Gastrocnemius medialis (tissue), 4 donors: ENCODE results near the gene TBX1. TPM values are rescaled to one million over a fixed set of nuclear protein-coding genes. Genes with fewer than 3 reads are reported as not detected.

Experiments
- ATAC-seq, 2 donors: fragments of 150-250 bp; one replicate each; pipeline ENCODE4 v1.9.1; 2016
- DNase-seq, 2 donors: peaks; one replicate each; pipeline ENCODE4 v3.0.0-alpha.2; 2019
- H3K27ac ChIP-seq, 4 donors: fragments of 200-600 bp; sonication (generic); 1 replicate in 1 of 4; 2 replicates in 3 of 4; pipeline ENCODE4 v1.5.1; 2016 to 2018; ENCODE audit warnings: mild to moderate bottlenecking in 2 of 4, moderate library complexity in 1 of 4
- H3K27me3 ChIP-seq, 3 donors: fragments of 200-600 bp; sonication (generic) in 2 of 3; 1 replicate in 1 of 3; 2 replicates in 2 of 3; pipeline versions ENCODE4 v1.5.1 to v1.6.0; 2016 to 2019; ENCODE audit warnings: mild to moderate bottlenecking in 1 of 3, moderate library complexity in 1 of 3
- H3K36me3 ChIP-seq, 2 donors: fragments of 200-600 bp; sonication (generic) in 1 of 2; one replicate each; pipeline ENCODE4 v1.5.1; 2017 to 2018
- H3K4me1 ChIP-seq, 2 donors: fragments of 200-600 bp; sonication (generic) in 1 of 2; one replicate each; pipeline ENCODE4 v1.5.1; 2016 to 2017; ENCODE audit warnings: mild to moderate bottlenecking in 2 of 2
- H3K4me3 ChIP-seq, 4 donors: fragments of 200-600 bp; sonication (generic) in 3 of 4; 1 replicate in 1 of 4; 2 replicates in 3 of 4; pipeline ENCODE4 v1.5.1; 2016 to 2019; ENCODE audit warnings: mild to moderate bottlenecking in 2 of 4
- H3K9me3 ChIP-seq, 3 donors: fragments of 200-600 bp; sonication (generic) in 2 of 3; 1 replicate in 1 of 3; 2 replicates in 2 of 3; pipeline ENCODE4 v1.5.1; 2016 to 2019
- POLR2A ChIP-seq, 2 donors: fragments of 450-650 bp; IDR thresholded peaks; one replicate each; pipeline ENCODE4 v1.6.1; 2017; ENCODE audit warnings: antibody characterized with exemption in 2 of 2, mild to moderate bottlenecking in 2 of 2, moderate library complexity in 2 of 2
- in situ Hi-C, 4 donors: fragments of 200-750 bp; cut with MboI; loops; one replicate each; pipeline versions ENCODE4 v1.15.0 to v1.8.0; 2017; ENCODE audit warnings: low sequenced_read_pairs in 4 of 4
- intact Hi-C: fragments of 100-400 bp; cut with DNase I; formaldehyde crosslinking; loops from one replicate; pipeline ENCODE4 v1.15.1; 2023; ENCODE audit warnings: low total_unique reads
- total RNA-seq, 4 donors: library from RNA; depleted of rRNA; stranded (reverse); fragments of >200 nt; gene quantifications; one replicate each; pipeline versions ENCODE4 v1.1.0 to v1.2.3, GENCODE V29; 2016
- TF ChIP-seq, protein P1 (sequence below), 5 experiments: fragments of 450-650 bp in 3 of 5; fragments of 200-600 bp in 2 of 5; sonication (generic) in 2 of 5; IDR thresholded peaks in 4 of 5; conservative IDR thresholded peaks in 1 of 5; 1 replicate in 4 of 5; 2 replicates in 1 of 5; pipeline ENCODE4 v1.5.1; 2016 to 2019; ENCODE audit warnings: antibody characterized with exemption in 5 of 5, mild to moderate bottlenecking in 3 of 5, moderate library complexity in 3 of 5

Gene TBX1
- total RNA-seq, 4 donors from 2014 or later: 27.9 to 38.9 (median 36.3) TPM

DNA sequence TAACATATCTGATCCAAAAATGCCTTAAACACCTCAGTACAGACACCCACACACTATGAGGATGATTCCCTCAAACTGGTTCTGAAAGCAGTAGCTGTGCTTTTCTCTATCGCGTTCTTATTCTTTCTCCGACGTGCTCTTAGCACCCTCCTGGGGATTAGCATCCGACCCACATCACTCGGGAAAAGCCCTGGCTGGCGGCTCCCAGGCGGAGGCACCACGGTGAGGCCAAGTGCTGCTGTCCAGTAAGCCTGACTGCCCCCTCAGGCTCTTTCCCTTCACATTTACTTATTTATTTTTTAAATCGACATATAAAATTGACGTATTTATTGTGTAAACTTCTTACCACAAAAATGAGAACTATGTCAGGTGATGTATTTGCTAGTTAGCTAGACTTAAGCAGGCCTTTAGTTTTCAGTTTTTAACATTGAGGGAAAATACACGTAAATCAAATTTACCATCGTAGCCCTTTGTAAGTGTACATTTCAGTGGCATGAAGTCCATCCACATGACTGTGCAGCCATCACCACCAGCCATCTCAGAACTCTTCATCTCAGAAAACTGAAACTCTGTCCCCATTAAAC lies 19.2 kb downstream of the TBX1 start:
- Histone ChIP-seq H3K36me3 (no peaks in the 10 kb centered on the region), H3K27ac (peak overlapping the region in 3 of 4 donors; percentile 50 to 76 (median 53)), H3K4me3 (no peak overlapping the region), H3K9me3 (peaks cover 0 to 3% (median 0%) of the 10 kb centered on the region in 3 donors), H3K27me3 (peaks cover 0 to 7% (median 0%) of the 10 kb centered on the region in 3 donors), H3K4me1 (no peaks in the 10 kb centered on the region)
- TF ChIP-seq, protein P1, sequence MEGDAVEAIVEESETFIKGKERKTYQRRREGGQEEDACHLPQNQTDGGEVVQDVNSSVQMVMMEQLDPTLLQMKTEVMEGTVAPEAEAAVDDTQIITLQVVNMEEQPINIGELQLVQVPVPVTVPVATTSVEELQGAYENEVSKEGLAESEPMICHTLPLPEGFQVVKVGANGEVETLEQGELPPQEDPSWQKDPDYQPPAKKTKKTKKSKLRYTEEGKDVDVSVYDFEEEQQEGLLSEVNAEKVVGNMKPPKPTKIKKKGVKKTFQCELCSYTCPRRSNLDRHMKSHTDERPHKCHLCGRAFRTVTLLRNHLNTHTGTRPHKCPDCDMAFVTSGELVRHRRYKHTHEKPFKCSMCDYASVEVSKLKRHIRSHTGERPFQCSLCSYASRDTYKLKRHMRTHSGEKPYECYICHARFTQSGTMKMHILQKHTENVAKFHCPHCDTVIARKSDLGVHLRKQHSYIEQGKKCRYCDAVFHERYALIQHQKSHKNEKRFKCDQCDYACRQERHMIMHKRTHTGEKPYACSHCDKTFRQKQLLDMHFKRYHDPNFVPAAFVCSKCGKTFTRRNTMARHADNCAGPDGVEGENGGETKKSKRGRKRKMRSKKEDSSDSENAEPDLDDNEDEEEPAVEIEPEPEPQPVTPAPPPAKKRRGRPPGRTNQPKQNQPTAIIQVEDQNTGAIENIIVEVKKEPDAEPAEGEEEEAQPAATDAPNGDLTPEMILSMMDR (IDR thresholded peaks at IDR 0.05 in 4 of 5, conservative IDR thresholded peaks at IDR 0.05 in 1 of 5): no peak
- TF ChIP-seq POLR2A (IDR thresholded peaks at IDR 0.05): no peak
- in situ Hi-C loops (no loop called here), intact Hi-C loops (no loop called here)
- no peak for ATAC-seq
- DNase-seq: no peak

DNA sequence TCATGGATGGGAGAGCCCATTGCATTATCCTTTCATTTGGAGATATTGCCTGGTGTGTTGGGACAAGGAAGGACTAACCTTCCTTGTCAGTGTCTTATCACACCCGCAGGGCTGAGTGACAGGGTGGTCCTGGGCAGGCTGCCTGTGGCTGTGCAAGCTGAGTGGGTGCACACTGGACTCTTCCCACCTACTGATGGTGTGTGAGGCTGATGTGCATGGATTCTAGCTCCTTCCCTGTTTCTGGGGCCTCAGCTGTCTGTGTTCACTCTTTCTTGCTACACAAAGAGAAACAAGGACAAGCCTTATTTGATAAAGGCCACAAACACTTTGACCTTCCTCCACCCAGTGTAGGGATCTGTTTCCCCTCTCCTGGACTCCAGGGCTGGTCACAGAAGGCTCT lies 22.0 kb downstream of the TBX1 start:
- no peaks in the 10 kb centered on the region for H3K36me3 ChIP-seq
- intact Hi-C loops (no loop called here), in situ Hi-C loops (no loop called here)
- H3K4me3 ChIP-seq: no peak overlapping the region
- peaks cover 0 to 7% (median 0%) of the 10 kb centered on the region in 3 donors for H3K27me3 ChIP-seq
- H3K4me1 ChIP-seq: no peaks in the 10 kb centered on the region
- H3K9me3 ChIP-seq: peaks cover 0 to 3% (median 0%) of the 10 kb centered on the region in 3 donors
- TF ChIP-seq, protein P1 (IDR thresholded peaks at IDR 0.05 in 4 of 5, conservative IDR thresholded peaks at IDR 0.05 in 1 of 5): no peak
- TF ChIP-seq POLR2A (IDR thresholded peaks at IDR 0.05): no peak
- DNase-seq: no peak
- ATAC-seq: no peak
- H3K27ac ChIP-seq: no peak overlapping the region

DNA sequence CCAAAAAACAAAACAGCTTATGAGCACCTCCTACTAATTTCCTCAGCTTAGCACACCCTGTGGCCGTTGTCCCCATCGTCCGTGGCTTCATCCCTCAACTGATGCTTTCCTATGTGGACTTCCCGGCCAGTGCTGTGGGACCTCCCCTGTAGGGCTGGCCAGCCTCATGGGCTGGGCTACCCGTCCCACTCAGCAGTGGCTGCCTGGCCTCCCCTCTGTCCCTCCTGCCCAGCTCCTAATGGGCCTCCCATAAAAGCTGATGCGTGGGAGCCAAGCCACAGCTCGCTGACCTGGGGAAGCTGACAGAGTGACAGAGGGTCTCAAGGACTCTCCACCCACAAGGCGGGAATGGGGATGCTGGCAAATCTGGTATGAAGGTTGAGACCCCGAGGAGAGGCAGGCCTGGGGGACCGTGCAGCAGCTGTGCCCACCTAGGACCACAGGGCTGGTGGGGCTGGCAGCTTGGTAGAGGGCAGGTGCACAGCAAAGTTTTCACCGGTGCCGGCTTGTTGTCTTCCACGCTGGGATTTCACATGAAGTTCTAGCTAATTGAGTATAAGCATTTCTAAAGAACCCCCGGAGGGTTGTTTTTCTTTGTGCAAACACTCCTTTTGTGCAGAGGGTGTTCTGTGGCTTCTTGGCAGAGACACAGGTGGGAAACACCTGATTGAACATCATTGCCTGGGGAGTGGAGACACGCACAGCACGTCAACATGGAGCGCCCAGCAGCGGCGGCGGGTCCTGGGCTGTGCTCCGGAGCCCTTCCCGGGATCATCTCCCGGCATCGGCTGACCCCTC lies 23.2 kb downstream of the TBX1 start:
- H3K27me3 ChIP-seq: peaks cover 0 to 4% (median 0%) of the 10 kb centered on the region in 3 donors
- no peak for DNase-seq
- intact Hi-C loops (no loop called here), in situ Hi-C loops (no loop called here)
- peaks cover 0 to 3% (median 0%) of the 10 kb centered on the region in 3 donors for H3K9me3 ChIP-seq
- TF ChIP-seq POLR2A (IDR thresholded peaks at IDR 0.05): no peak
- TF ChIP-seq, protein P1 (IDR thresholded peaks at IDR 0.05 in 4 of 5, conservative IDR thresholded peaks at IDR 0.05 in 1 of 5): no peak
- no peak for ATAC-seq
- H3K36me3 ChIP-seq: no peaks in the 10 kb centered on the region
- no peak overlapping the region for H3K27ac ChIP-seq
- H3K4me1 ChIP-seq: no peaks in the 10 kb centered on the region
- H3K4me3 ChIP-seq: no peak overlapping the region

DNA sequence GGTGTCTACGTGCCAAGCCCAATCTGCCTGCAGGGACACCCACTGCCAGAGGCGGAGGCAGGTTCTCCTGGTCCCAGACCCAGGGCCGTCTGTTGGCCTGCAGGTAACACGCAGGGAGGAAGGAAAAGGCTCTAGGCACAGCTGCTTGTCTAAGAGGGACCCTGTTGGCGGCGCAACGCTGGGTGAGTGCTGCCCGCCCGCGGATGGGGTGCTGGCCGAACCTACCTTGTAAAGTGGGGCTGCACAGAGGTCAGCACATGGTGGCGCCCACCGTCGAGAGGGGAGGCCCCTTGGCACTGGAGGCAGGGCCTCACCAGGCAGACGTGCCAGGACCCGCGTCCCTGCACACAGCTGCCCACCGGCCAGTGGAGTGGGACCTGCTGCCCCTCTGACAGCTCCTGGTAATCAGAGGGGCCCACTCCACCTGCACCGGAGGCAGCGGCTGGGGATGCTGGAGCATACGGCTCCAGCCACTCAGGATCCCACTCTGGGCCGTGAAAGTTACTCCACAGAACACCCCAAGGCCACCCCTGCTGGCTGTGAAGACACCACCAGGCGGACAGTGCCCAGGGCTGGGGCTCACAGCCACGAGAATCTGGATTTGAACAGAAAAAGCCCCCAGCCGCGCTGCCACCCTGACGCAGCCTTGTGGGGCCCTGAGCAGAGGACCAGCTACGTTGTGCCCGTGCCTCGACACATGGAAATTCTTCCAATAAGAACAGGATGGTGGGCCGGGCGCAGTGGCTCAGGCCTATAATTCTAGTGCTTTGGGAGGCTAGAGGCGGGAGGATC lies 24.0 kb downstream of the TBX1 start:
- in situ Hi-C loops (no loop called here), intact Hi-C loops (no loop called here)
- peaks cover 0 to 3% (median 0%) of the 10 kb centered on the region in 3 donors for H3K9me3 ChIP-seq
- no peak overlapping the region for H3K27ac ChIP-seq
- no peak for TF ChIP-seq POLR2A (IDR thresholded peaks at IDR 0.05)
- no peak overlapping the region for H3K4me3 ChIP-seq
- peaks cover 0 to 4% (median 0%) of the 10 kb centered on the region in 3 donors for H3K27me3 ChIP-seq
- ATAC-seq (no peak), DNase-seq (no peak)
- H3K36me3 ChIP-seq: no peaks in the 10 kb centered on the region
- H3K4me1 ChIP-seq: no peaks in the 10 kb centered on the region
